LNCaP clone FGC (cell line): ENCODE results near the gene RAD51D.
"Not testable (repeated sequence)": the region's sequence is repeated elsewhere in the genome, so short reads cannot be mapped to it uniquely, and the experiment has no call there.

Experiments used
- DNase-seq: peaks from one replicate; pipeline ENCODE4 v3.0.0-alpha.2; 2011; ENCODE audit warnings: low read depth
- H3K4me3 ChIP-seq: 2 replicates; pipeline ENCODE4 v1.5.1; 2011; ENCODE audit warnings: mild to moderate bottlenecking, low read depth, low read length, control low read depth
- TF ChIP-seq, protein P1 (sequence below): IDR thresholded peaks from 2 replicates; pipeline ENCODE4 v1.5.1; 2012; ENCODE audit warnings: mild to moderate bottlenecking; ENCODE audit not compliant: control insufficient read depth, insufficient read depth; ENCODE audit errors: extremely low read depth

The RAD51D gene

DNA sequence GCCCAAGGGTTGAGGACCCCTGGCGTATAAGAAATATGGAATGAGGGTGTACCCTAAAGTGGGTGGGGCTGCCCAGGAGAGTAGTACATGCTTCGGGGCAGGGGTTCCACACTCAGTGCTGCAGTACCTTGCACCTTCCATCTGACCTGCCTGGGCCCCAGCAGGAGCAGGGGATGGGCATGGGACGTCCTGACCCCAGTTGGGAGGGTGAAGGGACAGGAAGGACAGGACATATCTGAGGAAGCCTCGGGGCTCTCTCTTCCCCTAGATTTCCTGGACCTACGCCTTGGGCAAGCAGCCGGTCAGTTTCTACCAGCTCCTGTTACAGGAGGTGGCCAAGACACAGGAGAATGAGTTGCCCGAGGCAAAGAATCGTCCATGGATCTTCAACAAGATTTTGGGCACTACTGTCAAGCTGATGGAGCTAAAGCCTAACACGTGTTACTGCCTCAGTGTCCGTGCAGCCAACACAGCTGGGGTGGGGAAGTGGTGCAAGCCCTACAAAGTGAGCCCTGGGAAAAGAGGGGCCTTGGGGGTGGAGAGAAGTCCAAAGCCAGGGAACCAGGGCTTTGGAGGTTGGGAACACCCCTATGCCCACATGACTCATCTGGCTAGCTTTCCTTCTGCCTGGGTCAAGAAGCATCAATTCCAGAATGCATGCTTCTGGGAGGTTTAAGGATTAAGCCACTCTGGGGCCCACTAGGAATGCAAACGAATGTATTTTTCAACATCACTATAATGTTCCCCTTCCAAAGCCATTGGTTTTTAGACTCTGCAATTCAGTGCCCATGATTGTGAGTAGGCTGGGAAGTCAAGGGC is 9.7 kb upstream of the RAD51D start:
- TF ChIP-seq, protein P1, sequence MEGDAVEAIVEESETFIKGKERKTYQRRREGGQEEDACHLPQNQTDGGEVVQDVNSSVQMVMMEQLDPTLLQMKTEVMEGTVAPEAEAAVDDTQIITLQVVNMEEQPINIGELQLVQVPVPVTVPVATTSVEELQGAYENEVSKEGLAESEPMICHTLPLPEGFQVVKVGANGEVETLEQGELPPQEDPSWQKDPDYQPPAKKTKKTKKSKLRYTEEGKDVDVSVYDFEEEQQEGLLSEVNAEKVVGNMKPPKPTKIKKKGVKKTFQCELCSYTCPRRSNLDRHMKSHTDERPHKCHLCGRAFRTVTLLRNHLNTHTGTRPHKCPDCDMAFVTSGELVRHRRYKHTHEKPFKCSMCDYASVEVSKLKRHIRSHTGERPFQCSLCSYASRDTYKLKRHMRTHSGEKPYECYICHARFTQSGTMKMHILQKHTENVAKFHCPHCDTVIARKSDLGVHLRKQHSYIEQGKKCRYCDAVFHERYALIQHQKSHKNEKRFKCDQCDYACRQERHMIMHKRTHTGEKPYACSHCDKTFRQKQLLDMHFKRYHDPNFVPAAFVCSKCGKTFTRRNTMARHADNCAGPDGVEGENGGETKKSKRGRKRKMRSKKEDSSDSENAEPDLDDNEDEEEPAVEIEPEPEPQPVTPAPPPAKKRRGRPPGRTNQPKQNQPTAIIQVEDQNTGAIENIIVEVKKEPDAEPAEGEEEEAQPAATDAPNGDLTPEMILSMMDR = no peak
- H3K4me3 ChIP-seq = no peak overlapping the region
- DNase-seq = no peak

DNA sequence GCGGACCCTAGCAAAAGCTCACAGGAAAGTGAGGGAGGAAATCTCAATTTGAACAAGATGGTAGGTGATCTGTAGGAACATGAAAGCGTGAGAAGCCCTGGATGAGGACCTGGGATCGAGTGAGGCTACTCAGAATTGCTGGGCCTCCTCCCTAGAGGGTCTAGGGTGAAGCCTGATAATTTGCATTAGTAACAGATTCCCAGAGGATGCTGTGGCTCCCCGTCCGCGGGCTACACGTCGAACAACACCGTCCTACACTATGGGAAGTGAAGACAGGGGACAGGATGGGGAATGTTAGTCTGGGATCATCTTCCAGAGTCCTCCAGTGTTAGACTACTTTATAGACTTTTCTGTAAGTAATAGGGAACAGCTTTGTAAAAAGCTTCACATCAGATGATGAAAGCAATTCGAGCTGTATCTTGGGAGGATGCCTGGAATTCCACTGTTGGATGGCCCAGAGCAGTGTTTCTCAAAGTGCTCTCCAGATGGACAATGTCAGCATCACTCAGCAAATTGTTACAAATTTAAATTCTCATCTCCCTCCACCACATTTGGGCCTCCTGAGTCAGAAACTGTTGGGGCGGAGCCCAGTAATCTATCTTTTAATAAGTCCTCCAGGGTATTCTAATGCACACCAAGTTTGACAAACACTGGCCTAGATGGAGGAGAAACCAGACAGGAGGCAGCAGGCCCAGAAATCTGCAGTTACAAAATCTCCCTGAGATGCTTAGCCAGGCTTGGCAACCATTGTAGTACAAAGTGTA is 8.3 kb upstream of the RAD51D start:
- TF ChIP-seq, protein P1 = no peak
- no peak overlapping the region for H3K4me3 ChIP-seq
- no peak for DNase-seq

DNA sequence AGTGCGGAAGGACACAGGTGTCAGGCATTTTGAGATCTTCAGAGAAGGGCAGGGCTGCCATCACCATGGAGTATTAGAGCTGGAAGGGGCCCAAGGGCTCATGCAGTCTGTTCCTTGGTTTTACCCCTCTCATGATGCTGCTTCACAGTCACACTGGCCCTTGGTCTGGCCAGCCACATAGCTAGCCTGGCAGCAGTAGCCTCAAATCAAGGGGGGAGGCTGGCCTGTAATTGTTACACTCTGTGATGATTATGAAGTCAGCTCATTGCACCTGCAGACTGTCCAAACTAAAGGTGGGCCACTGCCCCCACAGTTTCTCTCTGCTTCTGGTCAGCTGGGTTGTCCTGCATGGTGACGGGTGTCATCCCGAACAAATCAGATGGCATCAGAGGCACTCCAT is 1.7 kb upstream of the RAD51D start, which contains the start of gene FNDC8:
Gene FNDC8, plus strand, starts transcription at position 301 of the 400 bp plus-strand sequence. Its CDS starts 79 bp downstream, at position 380.
- DNase-seq = no peak
- TF ChIP-seq, protein P1 = no peak
- no peak within 1 kb of the TSS for H3K4me3 ChIP-seq

DNA sequence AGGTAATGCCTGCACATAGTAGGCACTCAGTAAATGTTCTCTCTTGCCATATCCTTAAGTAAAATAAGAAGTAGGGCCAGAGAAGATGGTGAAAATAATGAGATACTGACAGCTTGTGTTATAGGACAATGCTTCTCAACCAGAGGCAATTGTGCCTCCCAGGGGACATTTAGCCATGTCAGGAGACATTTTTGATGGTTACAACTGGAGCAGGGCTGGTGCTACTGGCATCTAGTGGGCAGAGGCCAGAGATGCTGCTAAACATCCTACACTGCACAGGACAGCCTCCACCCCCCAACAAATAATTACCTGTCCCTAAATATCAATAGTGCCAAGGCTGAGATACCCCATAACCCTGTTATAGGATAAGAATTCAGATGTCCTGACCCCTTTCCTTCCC is 1.7 kb downstream of the RAD51D start:
- TF ChIP-seq, protein P1 = peak; percentile 44
- DNase-seq = no peak
- no peak overlapping the region for H3K4me3 ChIP-seq

DNA sequence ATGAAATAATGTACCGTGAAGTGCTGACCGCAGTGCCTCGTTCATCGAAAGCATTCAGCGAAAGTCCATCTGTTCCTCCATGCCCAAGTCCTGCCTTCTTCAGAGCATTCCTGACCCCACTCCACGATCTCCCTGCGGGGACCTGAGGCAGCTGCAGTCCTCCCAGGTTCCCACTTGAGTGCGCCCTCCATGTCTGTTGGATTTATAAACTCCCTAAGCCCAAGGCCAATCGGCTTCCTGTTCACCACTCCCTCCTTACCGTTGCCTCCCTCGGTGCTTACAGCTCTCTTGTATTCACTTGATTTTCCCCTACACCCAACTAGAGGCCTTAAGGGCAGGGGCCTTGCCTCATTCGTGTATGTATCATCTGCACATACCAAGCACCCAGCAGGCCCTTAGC is 2.8 kb downstream of the RAD51D start:
- TF ChIP-seq, protein P1 = no peak
- H3K4me3 ChIP-seq = no peak overlapping the region
- no peak for DNase-seq

DNA sequence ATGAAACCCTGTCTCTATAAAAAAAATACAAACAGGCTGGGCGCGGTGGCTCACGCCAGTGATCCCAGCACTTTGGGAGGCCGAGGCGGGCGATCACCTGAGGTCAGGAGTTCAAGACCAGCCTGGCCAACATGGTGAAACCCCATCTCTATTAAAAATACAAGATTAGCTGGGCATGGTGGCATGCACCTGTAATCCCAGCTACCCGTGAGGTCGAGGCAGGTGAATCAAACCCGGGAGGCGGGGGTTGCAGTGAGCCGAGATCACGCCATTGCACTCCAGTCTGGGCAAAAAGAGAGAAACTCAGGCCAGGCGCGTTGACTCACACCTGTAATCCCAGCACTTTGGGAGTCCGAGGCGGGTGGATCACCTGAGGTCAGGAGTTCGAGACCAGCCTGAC is 8.9 kb downstream of the RAD51D start:
- not testable (repeated sequence) for DNase-seq, H3K4me3 ChIP-seq

DNA sequence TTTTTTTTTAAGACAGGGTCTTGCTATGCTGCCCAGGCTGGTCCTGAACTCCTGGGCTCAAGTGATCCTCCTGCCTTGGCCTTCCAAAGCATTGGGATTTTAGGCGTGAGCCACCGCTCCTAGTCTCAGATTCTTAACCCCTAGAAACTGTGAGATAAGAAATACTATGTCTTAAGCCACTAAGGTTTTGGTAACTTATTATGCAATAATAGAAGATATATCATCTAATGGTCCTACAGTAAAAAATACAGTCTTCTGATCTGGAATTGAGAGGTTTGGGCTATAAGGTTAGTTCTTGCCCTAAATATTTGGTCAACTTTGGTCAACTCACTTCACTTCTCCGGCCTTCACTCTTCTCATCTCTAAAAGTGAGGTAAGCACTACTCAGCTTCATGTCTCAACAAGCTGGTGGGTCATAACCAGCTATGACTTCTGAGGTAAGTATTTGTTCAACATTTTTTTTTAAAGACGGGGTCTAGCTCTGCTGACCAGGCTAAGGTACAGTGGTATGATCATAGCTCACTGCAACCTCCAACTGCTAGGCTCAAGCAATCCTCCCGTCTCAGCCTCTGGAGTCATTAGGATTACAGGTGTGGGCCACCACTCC is 14.7 kb downstream of the RAD51D start:
- H3K4me3 ChIP-seq = no peak overlapping the region
- DNase-seq = no peak
- TF ChIP-seq, protein P1 = no peak
